HEK293 (cell line): ENCODE results near the gene SEMA6A.

Experiments
- CTCF ChIA-PET: fragments of 350-600 bp; formaldehyde crosslinking; extraction: SDS; loops from one replicate; lab custom pipeline; 2021; ENCODE audit warnings: antibody characterized with exemption; lab: Yijun Ruan, JAX
- POLR2A ChIA-PET: fragments of 300-600 bp; formaldehyde crosslinking; extraction: SDS; loops from one replicate; lab custom pipeline; 2020; ENCODE audit warnings: antibody characterized with exemption, inconsistent platforms; lab: Yijun Ruan, JAX
- H3K27ac ChIP-seq: fragments of 200-500 bp; sonication (Bioruptor generic); 2 replicates; pipeline ENCODE4 v1.5.1; 2014; ENCODE audit warnings: low read depth, low read length, control low read depth, inconsistent platforms; ENCODE audit errors: extremely low read depth
- H3K36me3 ChIP-seq, 2 experiments: fragments of 200-500 bp in 1 of 2; sonication (Bioruptor generic) in 1 of 2; 1 replicate in 1 of 2; 2 replicates in 1 of 2; pipeline ENCODE4 v1.5.1; 2014 to 2017; ENCODE audit warnings: inconsistent platforms in 2 of 2, low read length in 2 of 2; ENCODE audit not compliant: control insufficient read depth in 2 of 2, insufficient read depth in 1 of 2
- H3K4me1 ChIP-seq: fragments of 200-500 bp; sonication (Bioruptor generic); 2 replicates; pipeline ENCODE4 v1.5.1; 2014; ENCODE audit warnings: mild to moderate bottlenecking, low read length, inconsistent platforms; ENCODE audit not compliant: control insufficient read depth, insufficient read depth
- H3K4me3 ChIP-seq: 2 replicates; pipeline ENCODE4 v1.5.1; 2011; ENCODE audit warnings: low read depth, mild to moderate bottlenecking, control low read depth, low read length, moderate library complexity
- H3K9me3 ChIP-seq: fragments of 200-500 bp; sonication (Bioruptor generic); 2 replicates; pipeline ENCODE4 v1.5.1; 2014; ENCODE audit warnings: low read depth, low read length, inconsistent platforms; ENCODE audit not compliant: control insufficient read depth, insufficient read depth
- BCL6B ChIP-seq: fragments of 450-650 bp; formaldehyde crosslinking; IDR thresholded peaks from 2 replicates; pipeline ENCODE4 v1.5.1; 2017; ENCODE audit warnings: missing biosample characterization, missing genetic modification characterization
- GLI2 ChIP-seq: fragments of 450-650 bp; formaldehyde crosslinking; IDR thresholded peaks from 2 replicates; pipeline ENCODE4; 2017; ENCODE audit warnings: missing biosample characterization, missing genetic modification characterization, low read depth, borderline replicate concordance
- HOXC10 ChIP-seq: sonication (generic); formaldehyde crosslinking; IDR thresholded peaks from 2 replicates; pipeline ENCODE4 v1.8.1; 2023; ENCODE audit warnings: mild to moderate bottlenecking, missing genetic modification reagents
- OSR2 ChIP-seq: fragments of 450-650 bp; formaldehyde crosslinking; IDR thresholded peaks from 2 replicates; pipeline ENCODE4 v1.5.1; 2016; ENCODE audit warnings: missing biosample characterization, missing genetic modification characterization
- PRDM6 ChIP-seq: fragments of 450-650 bp; formaldehyde crosslinking; IDR thresholded peaks from 2 replicates; pipeline ENCODE4 v1.5.1; 2017; ENCODE audit warnings: missing biosample characterization, missing genetic modification characterization
- SCRT2 ChIP-seq: fragments of 450-650 bp; formaldehyde crosslinking; IDR thresholded peaks from 2 replicates; pipeline ENCODE4 v1.5.1; 2016; ENCODE audit warnings: missing biosample characterization, missing genetic modification characterization
- TCF7L2 ChIP-seq: IDR thresholded peaks from 2 replicates; pipeline ENCODE4 v1.6.1; 2011; ENCODE audit warnings: low read depth, mild to moderate bottlenecking, inconsistent platforms, low read length, moderate library complexity, borderline replicate concordance
- YY1 ChIP-seq: fragments of 450-650 bp; formaldehyde crosslinking; IDR thresholded peaks from 2 replicates; pipeline ENCODE4 v1.5.1; 2018; ENCODE audit warnings: missing biosample characterization, missing genetic modification characterization
- ZBTB26 ChIP-seq: fragments of 450-650 bp; formaldehyde crosslinking; optimal IDR thresholded peaks from 2 replicates; pipeline ENCODE3; 2016; ENCODE audit warnings: missing biosample characterization, mild to moderate bottlenecking, missing genetic modification characterization
- ZNF114 ChIP-seq: fragments of 450-650 bp; formaldehyde crosslinking; IDR thresholded peaks from 2 replicates; pipeline ENCODE4 v1.5.0; 2017; ENCODE audit warnings: missing biosample characterization, missing genetic modification characterization
- ZNF16 ChIP-seq: fragments of 450-650 bp; formaldehyde crosslinking; IDR thresholded peaks from 2 replicates; pipeline ENCODE4 v1.5.1; 2016; ENCODE audit warnings: low read depth, missing biosample characterization, missing genetic modification characterization
- ZNF202 ChIP-seq: fragments of 450-650 bp; formaldehyde crosslinking; IDR thresholded peaks from 2 replicates; pipeline ENCODE4 v1.5.1; 2016; ENCODE audit warnings: missing biosample characterization, missing genetic modification characterization, borderline replicate concordance
- ZNF24 ChIP-seq: fragments of 450-650 bp; formaldehyde crosslinking; IDR thresholded peaks from 2 replicates; pipeline ENCODE4 v1.5.1; 2016; ENCODE audit warnings: missing biosample characterization, missing genetic modification characterization
- ZNF248 ChIP-seq: fragments of 450-650 bp; formaldehyde crosslinking; IDR thresholded peaks from 2 replicates; pipeline ENCODE4 v1.5.1; 2017; ENCODE audit warnings: missing biosample characterization, missing genetic modification characterization
- ZNF324 ChIP-seq: fragments of 450-650 bp; formaldehyde crosslinking; IDR thresholded peaks from 2 replicates; pipeline ENCODE4 v1.5.1; 2016; ENCODE audit warnings: missing biosample characterization, missing genetic modification characterization
- ZNF398 ChIP-seq: fragments of 450-650 bp; formaldehyde crosslinking; IDR thresholded peaks from 2 replicates; pipeline ENCODE4 v1.5.1; 2017; ENCODE audit warnings: missing biosample characterization, missing genetic modification characterization
- ZNF629 ChIP-seq: fragments of 450-650 bp; formaldehyde crosslinking; IDR thresholded peaks from 2 replicates; pipeline ENCODE4 v1.5.1; 2017; ENCODE audit warnings: missing biosample characterization, missing genetic modification characterization
- ZNF785 ChIP-seq: fragments of 450-650 bp; formaldehyde crosslinking; IDR thresholded peaks from 2 replicates; pipeline ENCODE4 v1.5.1; 2016; ENCODE audit warnings: missing biosample characterization, missing genetic modification characterization

Gene SEMA6A

GRCh38 chr5:116581910-116582309, 7.3 kb upstream of the SEMA6A start:
- CTCF ChIA-PET, result no interaction called here
- no peaks in the 10 kb centered on the region for H3K36me3 ChIP-seq
- no peaks in the 10 kb centered on the region for H3K9me3 ChIP-seq
- H3K4me3 ChIP-seq, result no peak overlapping the region
- no peaks in the 10 kb centered on the region for H3K4me1 ChIP-seq
- no peak overlapping the region for H3K27ac ChIP-seq
- TF ChIP-seq ZNF248 (tag by site-specific recombination) (no peak), ZBTB26 (tag by site-specific recombination) (no peak)
- TF ChIP-seq, all 188 proteins: peak for 0
- POLR2A ChIA-PET, result no interaction called here

GRCh38 chr5:116579144-116579543, 4.5 kb upstream of the SEMA6A start:
- CTCF ChIA-PET, result interaction anchor here (0.6 kb wide), 1 partner anchor 19 kb away, joined by 3 read pairs; no protein-coding TSS in a partner anchor
- no peaks in the 10 kb centered on the region for H3K9me3 ChIP-seq
- H3K36me3 ChIP-seq, result no peaks in the 10 kb centered on the region
- POLR2A ChIA-PET, result no interaction called here
- H3K4me1 ChIP-seq, result no peaks in the 10 kb centered on the region
- no peak for TF ChIP-seq ZNF202 (tag by site-specific recombination)
- 0 out of 2 replicates have a peak, but pooled peaks have one; percentile 16 for TF ChIP-seq TCF7L2
- TF ChIP-seq ZNF398 (tag by site-specific recombination), result no peak
- TF ChIP-seq, all 188 proteins: peak for 1
- Histone ChIP-seq H3K27ac (no peak overlapping the region), H3K4me3 (no peak overlapping the region)

- CTCF ChIA-PET, result interaction anchor here (0.5 kb wide), 1 partner anchor 40 kb away, joined by 4 read pairs; no protein-coding TSS in a partner anchor
These were observed 4.1 kb upstream of the SEMA6A start for GRCh38 chr5:116578676-116579075.

GRCh38 chr5:116577064-116577788, 2.6 kb upstream of the SEMA6A start:
- CTCF ChIA-PET, result interaction anchor here (0.6 to 1.1 kb wide), 7 partner anchors 7 to 876 kb away, joined by 3 to 6 read pairs (median 3); no protein-coding TSS in a partner anchor
- TF ChIP-seq BCL6B, result no peak
- peak; percentile 29; the same call in 1 of the 2 replicates for TF ChIP-seq PRDM6 (tag by site-specific recombination)
- TF ChIP-seq SCRT2, result peak; percentile 74
- TF ChIP-seq ZNF629, result peak; percentile 51; the same call in 1 of the 2 replicates
- no peak for TF ChIP-seq HOXC10
- no peak for TF ChIP-seq YY1
- no peak for TF ChIP-seq ZNF248 (tag by site-specific recombination)
- no peak for TF ChIP-seq ZNF114 (tag by site-specific recombination)
- TF ChIP-seq OSR2 (tag by site-specific recombination), result peak; percentile 88
- no peak for TF ChIP-seq ZNF785 (tag by site-specific recombination)

More at GRCh38 chr5:116578676-116579075, 4.1 kb upstream of the SEMA6A start:
- H3K4me3 ChIP-seq, result no peak overlapping the region
- no peaks in the 10 kb centered on the region for H3K9me3 ChIP-seq
- POLR2A ChIA-PET, result no interaction called here
- TF ChIP-seq ZNF324 (tag by site-specific recombination) (no peak), ZNF24 (no peak), GLI2 (tag by site-specific recombination) (no peak), PRDM6 (tag by site-specific recombination) (no peak), ZNF16 (tag by site-specific recombination) (no peak)
- H3K36me3 ChIP-seq, result no peaks in the 10 kb centered on the region
- H3K27ac ChIP-seq, result no peak overlapping the region
- H3K4me1 ChIP-seq, result no peaks in the 10 kb centered on the region

More at GRCh38 chr5:116577064-116577788, 2.6 kb upstream of the SEMA6A start:
- POLR2A ChIA-PET, result no interaction called here
- no peak overlapping the region for H3K27ac ChIP-seq
- no peaks in the 10 kb centered on the region for H3K36me3 ChIP-seq
- no peak overlapping the region for H3K4me3 ChIP-seq
- H3K4me1 ChIP-seq, result no peaks in the 10 kb centered on the region
- H3K9me3 ChIP-seq, result no peaks in the 10 kb centered on the region
